ENCODE data around the gene SLC25A44. TPM values are rescaled to one million over a fixed set of nuclear protein-coding genes. Genes with fewer than 3 reads are reported as not detected.

SLC25A44 gene
- total RNA-seq, 1 experiment from 2014 or later, result 40.2 TPM

DNA sequence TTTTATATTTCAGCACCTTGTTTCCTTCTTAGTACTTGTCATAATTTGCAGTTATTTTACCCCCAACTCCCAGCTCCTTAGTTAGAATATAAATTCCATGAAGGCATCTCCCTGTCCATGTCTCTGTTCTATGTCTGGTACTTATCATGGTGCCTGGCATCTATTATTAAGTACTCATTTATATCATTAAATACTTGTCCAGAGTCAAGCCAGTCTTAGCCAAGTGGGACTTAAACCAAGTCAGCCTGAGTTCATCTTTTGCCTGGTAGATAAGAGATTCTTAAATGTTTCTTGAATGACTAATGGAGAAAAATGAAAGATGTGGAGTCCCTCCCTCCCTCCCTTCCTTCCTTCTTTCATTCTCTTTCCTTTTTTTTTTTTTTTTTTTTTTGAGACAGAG, 9.4 kb downstream of the SLC25A44 start:
- H3K79me2 ChIP-seq (ENCODE audit: insufficient read depth, low read length), result no peaks in the 10 kb centered on the region; the same call in 1 of the 2 replicates

More for the DNA sequence above, 9.4 kb downstream of the SLC25A44 start:
- no peak overlapping the region for H3T11ph ChIP-seq (ENCODE audit: low read length)
- no peak overlapping the region for H2AK5ac ChIP-seq (ENCODE audit: insufficient read length, low read length)
- no peak overlapping the region for H3K14ac ChIP-seq (ENCODE audit: insufficient read depth, low read length)
- no peak overlapping the region for H3K27ac Mint-ChIP-seq
- H3K9me3 Mint-ChIP-seq, result no peaks in the 10 kb centered on the region
- H3K23ac ChIP-seq (ENCODE audit: insufficient read length, low read depth, low read length), result no peak overlapping the region
- no peak overlapping the region for H2BK120ac ChIP-seq (ENCODE audit: low read depth, low read length, poor library complexity, severe bottlenecking)
- no peak overlapping the region for H3K56ac ChIP-seq (ENCODE audit: insufficient read length, low read depth, low read length)
- no peaks in the 10 kb centered on the region for H3K27me3 Mint-ChIP-seq (ENCODE audit: low read depth)
- peaks cover 9 to 49% (median 21%) of the 10 kb centered on the region in 3 experiments; a peak in 6 of 7 replicates for H3K36me3 Mint-ChIP-seq (ENCODE audit: insufficient read depth in 1 of 3, low read depth in 3 of 3)
- H3K4me1 ChIP-seq (ENCODE audit: insufficient read depth, low read length), result no peaks in the 10 kb centered on the region; the same call in 1 of the 2 replicates
- no peaks in the 10 kb centered on the region for H4K20me1 ChIP-seq (ENCODE audit: control insufficient read depth, insufficient read depth, insufficient read length)
- H3K23me2 ChIP-seq (ENCODE audit: insufficient read length, low read depth, low read length, poor library complexity, severe bottlenecking), result no peaks in the 10 kb centered on the region
- TF ChIP-seq, protein P1, sequence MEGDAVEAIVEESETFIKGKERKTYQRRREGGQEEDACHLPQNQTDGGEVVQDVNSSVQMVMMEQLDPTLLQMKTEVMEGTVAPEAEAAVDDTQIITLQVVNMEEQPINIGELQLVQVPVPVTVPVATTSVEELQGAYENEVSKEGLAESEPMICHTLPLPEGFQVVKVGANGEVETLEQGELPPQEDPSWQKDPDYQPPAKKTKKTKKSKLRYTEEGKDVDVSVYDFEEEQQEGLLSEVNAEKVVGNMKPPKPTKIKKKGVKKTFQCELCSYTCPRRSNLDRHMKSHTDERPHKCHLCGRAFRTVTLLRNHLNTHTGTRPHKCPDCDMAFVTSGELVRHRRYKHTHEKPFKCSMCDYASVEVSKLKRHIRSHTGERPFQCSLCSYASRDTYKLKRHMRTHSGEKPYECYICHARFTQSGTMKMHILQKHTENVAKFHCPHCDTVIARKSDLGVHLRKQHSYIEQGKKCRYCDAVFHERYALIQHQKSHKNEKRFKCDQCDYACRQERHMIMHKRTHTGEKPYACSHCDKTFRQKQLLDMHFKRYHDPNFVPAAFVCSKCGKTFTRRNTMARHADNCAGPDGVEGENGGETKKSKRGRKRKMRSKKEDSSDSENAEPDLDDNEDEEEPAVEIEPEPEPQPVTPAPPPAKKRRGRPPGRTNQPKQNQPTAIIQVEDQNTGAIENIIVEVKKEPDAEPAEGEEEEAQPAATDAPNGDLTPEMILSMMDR (conservative IDR thresholded peaks at IDR 0.05), result no peak
- H3K27me3 ChIP-seq (ENCODE audit: insufficient read depth, low read length), result no peaks in the 10 kb centered on the region
- peaks cover 10% of the 10 kb centered on the region for H3K79me1 ChIP-seq (ENCODE audit: insufficient read depth, low read depth, low read length, poor library complexity, severe bottlenecking)
- H3K4ac ChIP-seq (ENCODE audit: low read depth, low read length), result no peak overlapping the region
- no peaks in the 10 kb centered on the region for H3K9me3 ChIP-seq (ENCODE audit: control insufficient read depth, low read depth, low read length)
- H4K91ac ChIP-seq (ENCODE audit: insufficient read length, low read depth, low read length), result no peak overlapping the region
- no peak overlapping the region for H3K4me3 Mint-ChIP-seq
- peaks cover 8 to 11% of the 10 kb centered on the region in 2 experiments for H3K4me1 Mint-ChIP-seq
- no peak overlapping the region for H2BK12ac ChIP-seq (ENCODE audit: insufficient read length, low read depth, low read length)
- H4K8ac ChIP-seq (replicated peaks; ENCODE audit: insufficient read length, low read depth, low read length), result no peak overlapping the region
- no peak overlapping the region for H3K9ac ChIP-seq (ENCODE audit: extremely low read depth, insufficient read length, low read length)
- no peak overlapping the region for H2BK5ac ChIP-seq (ENCODE audit: insufficient read length, low read length)
- no peak overlapping the region for H3K4me2 ChIP-seq (ENCODE audit: insufficient read depth, insufficient read length, low read length)
- no peak overlapping the region for H4K5ac ChIP-seq (ENCODE audit: insufficient read length, low read depth, low read length)
- DNase-seq, result no peak
- H2BK15ac ChIP-seq (ENCODE audit: low read depth, low read length), result no peak overlapping the region
- no peak overlapping the region for H3K27ac ChIP-seq (ENCODE audit: insufficient read length, low read depth, low read length)
- H2BK20ac ChIP-seq (ENCODE audit: low read depth, low read length, poor library complexity, severe bottlenecking), result no peak overlapping the region
- H2AFZ ChIP-seq (ENCODE audit: low read length), result no peak overlapping the region
- no peak overlapping the region for H3K18ac ChIP-seq (ENCODE audit: insufficient read length, low read depth, low read length)

Data from H9 (cell line).